Fibroblast of lung (primary cell): Measurements from ENCODE around the gene MPP2. TPM values are rescaled to one million over a fixed set of nuclear protein-coding genes. Genes with fewer than 3 reads are reported as not detected.

Experiments used
- DNase-seq, 2 donors: peaks; one replicate each; pipeline versions ENCODE4 v3.0.0 to v3.0.0-alpha.2; 2010; ENCODE audit warnings: low read depth in 2 of 2
- H2AFZ ChIP-seq: 2 replicates; pipeline ENCODE4 v1.5.1; 2012; ENCODE audit warnings: low read length, control low read depth, inconsistent platforms
- H3K27ac ChIP-seq: 2 replicates; pipeline ENCODE4 v1.5.1; 2011; ENCODE audit warnings: low read length, control low read depth; ENCODE audit not compliant: insufficient read depth
- H3K27me3 ChIP-seq: 2 replicates; pipeline ENCODE4 v1.5.1; 2011; ENCODE audit warnings: mild to moderate bottlenecking, low read length; ENCODE audit not compliant: control insufficient read depth, insufficient read depth
- H3K36me3 ChIP-seq: 2 replicates; pipeline ENCODE4 v1.5.1; 2011; ENCODE audit warnings: low read length; ENCODE audit not compliant: control insufficient read depth, insufficient read depth
- H3K4me1 ChIP-seq: 2 replicates; pipeline ENCODE4 v1.5.1; 2011; ENCODE audit warnings: low read length; ENCODE audit not compliant: control insufficient read depth, insufficient read depth; ENCODE audit errors: extremely low read depth
- H3K4me2 ChIP-seq: 2 replicates; pipeline ENCODE4 v1.5.1; 2011; ENCODE audit warnings: low read length, control low read depth; ENCODE audit not compliant: insufficient read depth; ENCODE audit errors: extremely low read depth
- H3K4me3 ChIP-seq, 4 experiments: fragments of 200-600 bp in 1 of 4; sonication (generic) in 1 of 4; replicated peaks in 1 of 4; 2 replicates each; pipeline ENCODE4 v1.5.1; 2011 to 2016; ENCODE audit warnings: low read length in 4 of 4, low read depth in 3 of 4, mild to moderate bottlenecking in 3 of 4, control low read depth in 2 of 4, inconsistent platforms in 1 of 4, mixed read lengths in 1 of 4; ENCODE audit not compliant: insufficient read depth in 1 of 4; ENCODE audit errors: control extremely low read depth in 1 of 4
- H3K79me2 ChIP-seq: 2 replicates; pipeline ENCODE4 v1.5.1; 2012; ENCODE audit warnings: mild to moderate bottlenecking, low read length, inconsistent platforms; ENCODE audit not compliant: control insufficient read depth, insufficient read depth
- H3K9ac ChIP-seq: 2 replicates; pipeline ENCODE4 v1.5.1; 2011; ENCODE audit warnings: mild to moderate bottlenecking, low read length, control low read depth; ENCODE audit not compliant: insufficient read depth
- H3K9me3 ChIP-seq: 2 replicates; pipeline ENCODE4 v1.5.1; 2012; ENCODE audit warnings: low read depth, low read length; ENCODE audit not compliant: control insufficient read depth, insufficient read depth
- H4K20me1 ChIP-seq: 2 replicates; pipeline ENCODE4 v1.5.1; 2011; ENCODE audit warnings: low read length; ENCODE audit not compliant: control insufficient read depth, insufficient read depth; ENCODE audit errors: extremely low read depth
- EZH2 ChIP-seq: IDR thresholded peaks from 2 replicates; pipeline ENCODE4 v1.5.1; 2012; ENCODE audit warnings: low read length, control low read depth, mild to moderate bottlenecking; ENCODE audit errors: missing control alignments
- polyA plus RNA-seq, 2 donors: library from polyadenylated mRNA; depleted of rRNA in 1 of 2; stranded (reverse) in 1 of 2; unstranded in 1 of 2; fragments of >200 nt; gene quantifications; 2 replicates each; pipeline ENCODE4 v1.2.1, GENCODE V29; 2011 to 2012; ENCODE audit warnings: missing spikeins in 1 of 2
- total RNA-seq: library from RNA; depleted of rRNA; stranded (reverse); fragments of >200 nt; gene quantifications from 2 replicates; pipeline ENCODE4 v1.2.1, GENCODE V29; 2014
- TF ChIP-seq, protein P1 (sequence below), 2 donors: IDR thresholded peaks in 1 of 2; conservative IDR thresholded peaks in 1 of 2; 1 replicate in 1 of 2; 2 replicates in 1 of 2; pipeline ENCODE4 v1.5.1; 2011 to 2012; ENCODE audit warnings: low read length in 2 of 2, control low read depth in 1 of 2, inconsistent platforms in 1 of 2, low read depth in 1 of 2, mild to moderate bottlenecking in 1 of 2

The MPP2 gene
- total and polyA plus RNA-seq, 2 donors (not counting 1 experiment from before 2014, with no cell fraction given) = 1.2 to 2.1 TPM

DNA sequence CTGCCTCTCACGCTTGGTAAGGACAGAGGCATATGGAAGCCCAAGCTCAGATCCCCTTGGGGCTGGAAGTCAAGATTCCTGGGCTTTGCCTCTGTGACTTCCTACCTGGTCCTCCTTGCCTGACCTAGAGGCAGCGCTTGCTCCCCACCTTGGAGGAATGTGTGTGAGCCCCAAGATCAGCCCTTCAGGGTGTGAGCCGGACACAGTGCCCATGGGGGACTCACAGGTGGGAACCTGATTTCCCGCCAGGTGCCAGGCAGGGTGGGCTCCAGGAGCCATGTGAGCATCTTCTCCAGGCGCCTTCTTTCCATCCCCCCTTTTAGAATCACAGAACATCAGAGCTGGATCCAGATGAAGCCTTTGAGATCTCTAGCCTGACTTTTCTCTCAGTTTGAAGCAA is 50.2 kb downstream of the MPP2 start:
- Histone ChIP-seq H3K79me2 (no peaks in the 10 kb centered on the region), H3K9me3 (no peaks in the 10 kb centered on the region), H3K27me3 (peaks cover 25% of the 10 kb centered on the region), H3K36me3 (no peaks in the 10 kb centered on the region), H3K9ac (no peak overlapping the region), H3K27ac (no peak overlapping the region), H3K4me3 (no peak overlapping the region), H4K20me1 (no peaks in the 10 kb centered on the region), H3K4me2 (no peak overlapping the region), H3K4me1 (no peaks in the 10 kb centered on the region), H2AFZ (no peak overlapping the region)
- TF ChIP-seq EZH2 = no peak
- DNase-seq = no peak

DNA sequence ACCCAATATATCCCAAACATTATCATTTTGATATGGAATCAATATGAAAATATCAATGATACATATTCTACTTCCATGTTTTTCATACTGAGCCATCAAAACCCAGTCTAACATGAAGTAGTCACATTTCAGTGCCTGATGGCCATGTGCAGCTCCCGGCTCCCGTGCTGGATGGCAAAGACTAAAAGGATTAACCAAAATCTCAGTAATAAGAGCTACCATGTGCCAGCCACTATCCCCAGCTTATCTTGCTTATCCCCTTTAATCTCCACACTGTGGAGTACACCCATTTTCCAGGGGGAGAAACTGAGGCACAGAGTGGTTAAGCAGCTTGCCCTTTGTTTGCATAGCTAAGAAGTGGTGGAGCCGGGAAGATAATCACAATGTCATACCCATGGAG is 51.2 kb downstream of the MPP2 start:
- H3K9ac ChIP-seq = no peak overlapping the region
- no peaks in the 10 kb centered on the region for H3K79me2 ChIP-seq
- TF ChIP-seq, protein P1, sequence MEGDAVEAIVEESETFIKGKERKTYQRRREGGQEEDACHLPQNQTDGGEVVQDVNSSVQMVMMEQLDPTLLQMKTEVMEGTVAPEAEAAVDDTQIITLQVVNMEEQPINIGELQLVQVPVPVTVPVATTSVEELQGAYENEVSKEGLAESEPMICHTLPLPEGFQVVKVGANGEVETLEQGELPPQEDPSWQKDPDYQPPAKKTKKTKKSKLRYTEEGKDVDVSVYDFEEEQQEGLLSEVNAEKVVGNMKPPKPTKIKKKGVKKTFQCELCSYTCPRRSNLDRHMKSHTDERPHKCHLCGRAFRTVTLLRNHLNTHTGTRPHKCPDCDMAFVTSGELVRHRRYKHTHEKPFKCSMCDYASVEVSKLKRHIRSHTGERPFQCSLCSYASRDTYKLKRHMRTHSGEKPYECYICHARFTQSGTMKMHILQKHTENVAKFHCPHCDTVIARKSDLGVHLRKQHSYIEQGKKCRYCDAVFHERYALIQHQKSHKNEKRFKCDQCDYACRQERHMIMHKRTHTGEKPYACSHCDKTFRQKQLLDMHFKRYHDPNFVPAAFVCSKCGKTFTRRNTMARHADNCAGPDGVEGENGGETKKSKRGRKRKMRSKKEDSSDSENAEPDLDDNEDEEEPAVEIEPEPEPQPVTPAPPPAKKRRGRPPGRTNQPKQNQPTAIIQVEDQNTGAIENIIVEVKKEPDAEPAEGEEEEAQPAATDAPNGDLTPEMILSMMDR (conservative IDR thresholded peaks at IDR 0.05 in 1 of 2, IDR thresholded peaks at IDR 0.05 in 1 of 2; ENCODE audit: low read depth in 1 of 2, low read length in 2 of 2) = no peak
- TF ChIP-seq EZH2 = no peak
- peaks cover 25% of the 10 kb centered on the region for H3K27me3 ChIP-seq
- no peak for DNase-seq
- H3K9me3 ChIP-seq = no peaks in the 10 kb centered on the region
- no peak overlapping the region for H3K4me2 ChIP-seq
- no peaks in the 10 kb centered on the region for H4K20me1 ChIP-seq
- no peak overlapping the region for H3K27ac ChIP-seq
- H2AFZ ChIP-seq = no peak overlapping the region
- H3K4me3 ChIP-seq = no peak overlapping the region
- no peaks in the 10 kb centered on the region for H3K4me1 ChIP-seq
- H3K36me3 ChIP-seq = no peaks in the 10 kb centered on the region

DNA sequence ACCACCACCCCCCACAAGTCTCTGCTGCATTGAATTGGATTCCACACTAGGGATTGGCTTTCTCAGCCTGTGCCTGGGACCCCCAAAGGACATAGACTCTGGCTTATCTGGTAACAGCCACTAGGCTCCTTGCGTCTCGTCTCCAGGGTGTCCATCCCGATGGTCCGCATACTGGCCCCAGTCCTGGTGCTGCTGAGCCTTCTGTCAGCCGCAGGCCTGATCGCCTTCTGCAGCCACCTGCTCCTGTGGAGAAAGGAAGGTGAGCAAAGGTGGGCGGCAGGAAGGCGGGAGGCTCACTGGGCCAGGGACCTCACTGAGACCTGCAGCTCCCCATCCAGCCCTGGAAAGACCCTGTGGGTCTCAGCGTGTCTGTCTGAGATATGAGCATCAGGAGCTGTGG is 52.3 kb downstream of the MPP2 start:
- TF ChIP-seq EZH2 = no peak
- TF ChIP-seq, protein P1 (conservative IDR thresholded peaks at IDR 0.05 in 1 of 2, IDR thresholded peaks at IDR 0.05 in 1 of 2; ENCODE audit: low read depth in 1 of 2, low read length in 2 of 2) = no peak
- no peak for DNase-seq
- no peaks in the 10 kb centered on the region for H3K79me2 ChIP-seq

More for the DNA sequence above, 52.3 kb downstream of the MPP2 start:
- Histone ChIP-seq H2AFZ (no peak overlapping the region), H3K9me3 (no peaks in the 10 kb centered on the region), H3K4me2 (no peak overlapping the region), H3K4me1 (no peaks in the 10 kb centered on the region), H3K4me3 (no peak overlapping the region), H4K20me1 (no peaks in the 10 kb centered on the region), H3K36me3 (no peaks in the 10 kb centered on the region), H3K27ac (no peak overlapping the region), H3K9ac (no peak overlapping the region), H3K27me3 (peaks cover 25% of the 10 kb centered on the region)
